Astrocyte of the cerebellum (primary cell): Measurements from ENCODE around the gene EID3.
"Not testable (repeated sequence)": the region's sequence is repeated elsewhere in the genome, so short reads cannot be mapped to it uniquely, and the experiment has no call there.

Experiments
- DNase-seq: peaks from one replicate; pipeline ENCODE4 v3.0.0-alpha.2; 2011; ENCODE audit warnings: low read depth
- H3K4me3 ChIP-seq: 2 replicates; pipeline ENCODE4 v1.5.1; 2011; ENCODE audit warnings: mild to moderate bottlenecking, low read depth, low read length, moderate library complexity
- in situ Hi-C: cut with HindIII; loops from 2 replicates; pipeline ENCODE4 v1.10.0; 2017; ENCODE audit warnings: low sequenced_read_pairs
- TF ChIP-seq, protein P1 (sequence below): IDR thresholded peaks from 2 replicates; pipeline ENCODE4 v1.5.1; 2012; ENCODE audit warnings: low read length, low read depth, moderate library complexity, mild to moderate bottlenecking; ENCODE audit errors: missing control alignments

Gene EID3

GRCh38 chr12:104317538-104318210 is 14.1 kb downstream of the EID3 start:
- TF ChIP-seq, protein P1, sequence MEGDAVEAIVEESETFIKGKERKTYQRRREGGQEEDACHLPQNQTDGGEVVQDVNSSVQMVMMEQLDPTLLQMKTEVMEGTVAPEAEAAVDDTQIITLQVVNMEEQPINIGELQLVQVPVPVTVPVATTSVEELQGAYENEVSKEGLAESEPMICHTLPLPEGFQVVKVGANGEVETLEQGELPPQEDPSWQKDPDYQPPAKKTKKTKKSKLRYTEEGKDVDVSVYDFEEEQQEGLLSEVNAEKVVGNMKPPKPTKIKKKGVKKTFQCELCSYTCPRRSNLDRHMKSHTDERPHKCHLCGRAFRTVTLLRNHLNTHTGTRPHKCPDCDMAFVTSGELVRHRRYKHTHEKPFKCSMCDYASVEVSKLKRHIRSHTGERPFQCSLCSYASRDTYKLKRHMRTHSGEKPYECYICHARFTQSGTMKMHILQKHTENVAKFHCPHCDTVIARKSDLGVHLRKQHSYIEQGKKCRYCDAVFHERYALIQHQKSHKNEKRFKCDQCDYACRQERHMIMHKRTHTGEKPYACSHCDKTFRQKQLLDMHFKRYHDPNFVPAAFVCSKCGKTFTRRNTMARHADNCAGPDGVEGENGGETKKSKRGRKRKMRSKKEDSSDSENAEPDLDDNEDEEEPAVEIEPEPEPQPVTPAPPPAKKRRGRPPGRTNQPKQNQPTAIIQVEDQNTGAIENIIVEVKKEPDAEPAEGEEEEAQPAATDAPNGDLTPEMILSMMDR: no peak
- no peak overlapping the region for H3K4me3 ChIP-seq
- in situ Hi-C loops: no loop called here
- no peak for DNase-seq

GRCh38 chr12:104319028-104319427 is 15.5 kb downstream of the EID3 start:
- TF ChIP-seq, protein P1: no peak
- DNase-seq: no peak
- in situ Hi-C loops: no loop called here
- no peak overlapping the region for H3K4me3 ChIP-seq

DNA sequence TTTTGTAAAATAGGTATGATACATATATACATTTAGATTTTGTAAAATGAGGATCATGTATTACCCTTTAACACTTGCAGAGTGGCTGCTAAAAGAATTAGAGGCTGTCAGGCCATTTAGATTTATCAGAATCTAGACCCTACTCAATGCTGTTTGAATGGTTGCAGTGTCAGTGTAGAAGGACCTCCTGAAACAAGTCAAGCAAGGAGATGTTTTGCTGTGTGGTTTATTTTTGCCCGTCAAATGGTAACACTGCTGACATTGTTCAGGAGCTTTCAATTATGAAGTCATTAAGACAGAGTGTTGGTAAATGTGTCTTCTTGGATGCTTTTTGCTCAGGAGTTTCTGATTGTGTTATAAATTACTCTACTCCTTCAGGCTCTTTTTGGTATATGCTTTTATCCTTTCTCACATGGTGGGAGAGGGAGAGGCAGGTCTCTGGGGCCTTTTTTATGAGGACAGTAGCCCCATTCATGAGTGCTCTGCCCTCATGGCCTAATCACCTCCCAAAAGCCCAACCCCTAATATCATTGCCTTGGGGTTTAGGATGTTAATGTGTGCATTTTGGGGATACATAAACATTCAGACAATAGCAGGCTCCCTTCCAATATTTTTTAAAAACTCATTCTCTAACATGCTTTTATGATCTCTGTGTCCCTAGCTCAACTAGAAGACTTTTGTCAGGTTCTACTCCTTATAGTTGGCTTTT is 16.5 kb downstream of the EID3 start:
- in situ Hi-C loops: no loop called here
- DNase-seq: no peak
- TF ChIP-seq, protein P1: no peak
- no peak overlapping the region for H3K4me3 ChIP-seq

- no peak for DNase-seq
- H3K4me3 ChIP-seq: no peak overlapping the region
- TF ChIP-seq, protein P1: no peak
- in situ Hi-C loops: no loop called here
Measured at GRCh38 chr12:104320627-104321024, 17.1 kb downstream of the EID3 start.

GRCh38 chr12:104321949-104322348 is 18.4 kb downstream of the EID3 start:
- in situ Hi-C loops: no loop called here
- DNase-seq: no peak
- H3K4me3 ChIP-seq: no peak overlapping the region
- TF ChIP-seq, protein P1: no peak

DNA sequence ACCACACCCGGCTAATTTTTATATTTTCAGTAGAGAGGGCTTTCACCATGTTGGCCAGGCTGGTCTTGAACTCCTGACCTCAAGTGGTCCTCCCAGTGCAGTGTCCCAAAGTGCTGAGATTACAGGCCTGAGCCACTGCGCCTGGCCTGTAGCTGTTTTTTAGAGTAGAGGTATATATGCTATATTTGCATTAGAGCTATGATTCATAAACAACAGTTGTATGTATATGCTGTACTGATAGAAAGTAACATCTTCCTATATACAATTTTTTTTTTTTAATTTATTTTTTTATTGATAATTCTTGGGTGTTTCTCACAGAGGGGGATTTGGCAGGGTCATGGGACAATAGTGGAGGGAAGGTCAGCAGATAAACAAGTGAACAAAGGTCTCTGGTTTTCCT is 19.0 kb downstream of the EID3 start:
- H3K4me3 ChIP-seq, in situ Hi-C loops, DNase-seq: not testable (repeated sequence)

- in situ Hi-C loops: no loop called here
- DNase-seq: no peak
- no peak overlapping the region for H3K4me3 ChIP-seq
- TF ChIP-seq, protein P1: no peak
Measured at GRCh38 chr12:104323899-104324298, 20.4 kb downstream of the EID3 start.

GRCh38 chr12:104328278-104328677 is 24.7 kb downstream of the EID3 start:
- DNase-seq, in situ Hi-C loops, H3K4me3 ChIP-seq: not testable (repeated sequence)
